ENCODE data around the gene TTC3. TPM values are rescaled to one million over a fixed set of nuclear protein-coding genes. Genes with fewer than 3 reads are reported as not detected.

Gene TTC3
- total RNA-seq, 1 experiment from 2014 or later: 93.4 TPM

DNA sequence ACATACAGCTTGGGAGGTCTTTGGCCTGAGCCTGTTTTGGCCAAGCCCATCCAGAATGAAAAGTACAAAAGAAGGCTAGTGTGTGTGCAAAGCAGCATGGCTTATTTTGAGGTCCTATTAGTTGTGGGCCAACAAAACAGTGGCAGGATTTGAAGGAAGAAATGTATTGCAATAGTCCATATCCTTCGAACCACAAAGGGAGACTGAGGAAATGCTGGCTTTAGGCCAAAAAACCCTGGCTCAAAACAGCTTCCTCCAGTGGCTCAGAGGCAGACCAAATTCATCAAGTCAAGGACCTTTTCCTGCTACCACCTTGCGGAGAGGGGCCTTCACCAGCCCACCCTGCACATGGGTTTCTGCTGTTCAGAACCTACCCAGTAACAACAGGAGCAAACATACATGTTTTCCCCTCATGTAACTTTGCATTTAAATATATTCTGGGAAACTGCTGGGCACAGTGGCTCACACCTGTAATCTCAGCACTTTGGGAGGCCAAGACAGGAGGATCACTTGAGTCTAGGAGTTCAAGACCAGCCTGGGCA lies 150.8 kb downstream of the TTC3 start:
- in situ Hi-C loops (cut with HindIII; ENCODE audit: low pct_unique_long_range_greater_than_20kb, low sequenced_read_pairs): no loop called here
- no peak for DNase-seq (ENCODE audit: low read depth, low spot score)

DNA sequence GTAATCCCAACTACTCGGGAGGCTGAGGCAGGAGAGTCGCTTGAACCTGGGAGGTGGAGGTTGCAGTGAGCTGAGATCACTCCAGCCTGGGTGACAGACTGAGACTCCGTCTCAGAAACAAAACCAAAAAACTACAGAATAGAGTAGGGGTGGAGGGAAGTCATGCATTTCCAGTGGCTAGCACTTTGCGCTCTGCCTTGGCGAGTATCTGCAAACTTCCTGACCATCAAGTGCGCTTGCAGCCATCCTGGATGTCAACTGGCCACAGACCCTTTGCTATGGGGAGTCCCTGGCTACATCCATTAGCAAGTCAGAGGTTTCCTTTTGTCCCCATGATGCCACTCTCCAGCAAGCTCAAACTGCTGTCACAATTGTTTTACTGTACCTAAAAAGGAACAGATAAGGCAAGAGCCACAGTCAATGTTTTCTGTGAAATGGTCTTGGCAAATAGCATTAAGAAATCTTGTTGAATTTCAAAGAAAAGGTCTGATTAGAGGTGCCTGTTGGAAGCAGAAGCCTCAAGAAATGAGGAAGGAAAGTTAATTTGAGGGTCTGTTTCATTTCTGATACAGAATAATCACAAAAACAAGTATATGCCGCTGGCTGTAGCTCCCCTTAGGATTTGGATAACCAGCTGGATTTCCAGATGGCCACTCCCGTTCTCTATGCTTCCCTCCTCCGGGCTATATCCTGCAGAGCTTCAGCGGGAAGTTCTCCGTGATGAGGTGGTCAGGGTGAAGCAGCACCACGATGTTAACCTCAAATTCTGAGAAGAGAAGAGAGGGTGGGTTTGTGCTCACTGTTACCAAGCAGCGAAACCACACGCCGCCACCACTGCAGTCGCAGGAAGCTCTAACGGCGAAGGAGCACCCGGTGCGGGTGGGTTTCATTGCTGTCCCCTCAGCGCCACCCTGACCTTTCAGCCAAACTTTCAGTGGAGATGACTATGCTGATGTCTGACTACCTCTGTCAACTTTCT lies 152.1 kb downstream of the TTC3 start:
- no peak for DNase-seq (ENCODE audit: low read depth, low spot score)
- in situ Hi-C loops (cut with HindIII; ENCODE audit: low pct_unique_long_range_greater_than_20kb, low sequenced_read_pairs): no loop called here

DNA sequence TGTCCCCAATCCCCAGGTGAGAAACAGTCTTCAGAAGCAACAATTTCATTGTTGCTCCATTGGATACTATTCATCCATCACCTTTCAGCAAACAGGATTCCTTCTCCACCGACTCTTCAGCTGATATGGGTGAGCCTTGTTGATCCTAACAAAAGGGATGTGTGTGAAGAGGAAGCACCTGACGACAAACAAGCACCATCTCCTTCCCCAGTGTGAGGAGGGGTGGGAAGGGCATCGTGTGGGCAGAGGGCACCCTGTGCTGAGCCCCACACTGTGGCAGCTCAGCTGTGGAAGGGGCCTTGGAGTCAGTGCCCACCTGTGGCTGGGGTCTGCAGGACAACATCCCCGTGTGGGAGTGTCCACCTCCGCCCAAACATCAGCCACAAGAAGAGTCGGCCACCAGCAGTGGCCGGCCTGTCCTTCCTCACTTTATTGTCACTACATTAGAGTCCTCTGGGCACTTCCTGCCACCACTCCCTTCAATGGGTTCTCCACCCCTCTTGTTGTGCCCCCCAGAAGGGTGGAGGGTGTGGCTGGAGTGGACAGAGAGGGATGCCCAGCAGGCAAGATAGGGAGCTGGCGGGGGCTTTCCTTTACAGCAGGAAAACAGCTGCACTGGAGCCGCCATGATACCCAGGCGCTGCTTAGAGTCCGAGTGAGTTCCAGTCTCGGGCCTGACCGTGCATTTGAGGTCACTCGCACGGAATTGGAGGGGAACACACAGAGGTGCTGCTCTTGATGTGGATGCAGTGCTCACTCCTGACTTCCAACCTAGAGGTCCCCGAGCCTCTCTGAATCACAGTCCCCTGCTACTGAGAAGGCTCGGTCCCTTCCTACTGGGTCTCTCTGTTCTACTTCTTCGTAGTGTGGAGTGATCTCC lies 153.2 kb downstream of the TTC3 start:
- in situ Hi-C loops (cut with HindIII; ENCODE audit: low pct_unique_long_range_greater_than_20kb, low sequenced_read_pairs): no loop called here
- no peak for DNase-seq (ENCODE audit: low read depth, low spot score)

DNA sequence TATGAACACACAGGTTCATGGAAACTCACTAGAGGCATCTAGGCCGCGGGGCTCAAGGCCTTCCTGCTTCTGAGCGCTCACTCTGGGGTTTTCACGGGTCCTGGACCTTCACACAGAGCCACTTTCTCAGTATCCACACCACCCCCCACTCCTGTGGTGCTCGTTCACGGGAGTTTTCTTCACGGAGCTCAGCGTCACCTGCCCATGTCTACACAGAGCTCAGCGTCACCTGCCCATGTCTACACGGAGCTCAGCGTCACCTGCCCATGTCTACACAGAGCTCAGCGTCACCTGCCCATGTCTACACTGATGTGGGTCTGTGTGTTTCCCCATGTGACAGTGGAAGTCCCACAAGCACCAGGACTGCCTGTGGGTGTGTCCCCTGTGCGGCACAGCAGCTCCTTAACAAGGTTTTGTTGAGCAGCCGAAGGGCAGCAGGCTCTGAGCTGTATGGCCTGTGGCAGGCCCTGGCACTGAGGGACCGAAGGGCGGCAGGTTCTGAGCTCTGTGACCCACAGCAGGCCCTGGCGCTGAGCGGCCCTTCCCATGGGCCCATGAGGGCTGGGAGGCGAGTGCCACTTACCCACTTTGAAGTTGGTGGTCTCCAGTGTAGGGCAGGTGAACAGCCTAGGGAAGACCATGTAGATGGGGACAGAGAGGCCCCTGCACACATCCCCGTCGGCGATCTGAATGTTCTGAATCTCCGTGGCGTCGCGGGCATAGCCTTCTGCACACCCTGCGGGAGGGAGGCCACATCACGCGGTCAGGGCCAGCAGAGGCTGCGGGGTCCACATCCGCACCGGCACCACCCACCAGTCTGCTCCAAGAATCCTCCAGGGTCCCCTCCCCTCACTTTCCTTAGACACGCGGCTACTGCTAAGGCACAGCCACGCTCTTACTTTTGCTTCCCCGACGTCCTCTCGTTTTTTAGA lies 154.3 kb downstream of the TTC3 start:
- in situ Hi-C loops (cut with HindIII; ENCODE audit: low pct_unique_long_range_greater_than_20kb, low sequenced_read_pairs): no loop called here
- DNase-seq (ENCODE audit: low read depth, low spot score): no peak

DNA sequence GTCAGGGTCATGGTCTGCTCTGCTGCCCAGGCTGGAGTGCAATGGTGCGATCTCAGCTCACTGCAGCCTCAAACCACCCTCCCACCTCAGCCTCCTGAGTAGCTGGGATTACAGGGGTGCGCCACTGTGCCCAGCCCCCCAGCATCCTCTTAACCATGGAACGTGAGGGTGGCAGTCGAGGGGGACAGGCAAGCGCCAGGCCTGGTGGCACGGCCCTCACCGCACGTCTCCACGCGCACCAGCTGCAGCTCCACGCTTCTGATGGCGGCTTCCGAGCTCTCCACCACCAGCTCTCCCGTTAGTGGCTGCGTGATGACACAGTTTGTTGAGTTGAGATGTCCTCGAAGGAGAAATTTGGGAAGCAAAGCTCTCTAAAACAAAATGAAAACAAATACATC lies 154.9 kb downstream of the TTC3 start:
- no peak for DNase-seq (ENCODE audit: low read depth, low spot score)
- in situ Hi-C loops (cut with HindIII; ENCODE audit: low pct_unique_long_range_greater_than_20kb, low sequenced_read_pairs): no loop called here

DNA sequence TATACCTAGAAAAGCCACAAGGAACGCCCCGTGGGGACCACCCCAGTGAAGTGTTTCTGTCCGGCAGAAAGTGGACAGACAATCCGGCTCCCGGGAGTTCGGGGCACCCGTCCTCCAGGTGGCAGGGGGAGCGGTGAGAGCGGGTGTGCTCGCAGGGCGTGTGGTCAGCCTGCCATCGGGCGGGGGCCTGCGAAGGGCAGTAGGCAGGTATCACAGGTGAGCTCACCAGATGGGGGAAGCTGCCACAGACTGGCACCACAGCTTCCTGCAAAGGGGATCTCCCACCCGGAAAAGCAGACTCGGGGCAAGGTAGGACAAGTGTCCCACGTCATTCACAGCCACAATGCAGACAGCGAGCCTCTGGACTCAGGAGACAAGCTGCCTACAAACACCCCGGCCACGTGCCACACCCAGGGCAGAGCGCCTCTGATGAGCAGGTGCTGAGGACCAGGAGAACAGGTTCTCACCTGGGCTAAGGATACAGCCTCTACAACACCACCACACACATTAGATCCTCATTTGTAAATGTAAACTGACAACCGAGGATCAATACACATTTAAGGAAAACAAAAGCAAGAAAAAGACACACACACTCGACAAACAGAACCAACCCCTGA lies 157.7 kb downstream of the TTC3 start:
- DNase-seq (ENCODE audit: low read depth, low spot score): no peak

DNA sequence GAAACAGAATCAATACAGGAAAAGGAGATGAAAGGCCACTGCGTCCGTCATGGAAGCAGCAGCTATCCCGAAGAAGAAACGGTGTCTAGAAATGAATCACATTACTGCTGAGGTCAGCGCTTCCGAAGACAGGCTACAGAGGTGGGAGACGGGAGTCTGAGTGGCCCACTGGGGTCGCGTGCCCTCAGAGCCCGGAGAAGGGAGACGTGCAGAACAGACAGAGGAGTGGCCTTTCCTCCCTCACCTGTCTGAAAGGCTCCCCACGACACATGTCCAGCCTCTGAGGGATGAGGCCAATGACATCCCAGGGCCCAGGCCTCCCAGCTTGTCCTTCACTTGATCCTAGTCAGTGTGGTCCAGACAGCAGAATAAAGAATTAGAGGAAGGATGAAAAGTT lies 158.2 kb downstream of the TTC3 start:
- in situ Hi-C loops (cut with HindIII; ENCODE audit: low pct_unique_long_range_greater_than_20kb, low sequenced_read_pairs): no loop called here

More for the DNA sequence above, 157.7 kb downstream of the TTC3 start:
- in situ Hi-C loops (cut with HindIII; ENCODE audit: low pct_unique_long_range_greater_than_20kb, low sequenced_read_pairs): no loop called here

DNA sequence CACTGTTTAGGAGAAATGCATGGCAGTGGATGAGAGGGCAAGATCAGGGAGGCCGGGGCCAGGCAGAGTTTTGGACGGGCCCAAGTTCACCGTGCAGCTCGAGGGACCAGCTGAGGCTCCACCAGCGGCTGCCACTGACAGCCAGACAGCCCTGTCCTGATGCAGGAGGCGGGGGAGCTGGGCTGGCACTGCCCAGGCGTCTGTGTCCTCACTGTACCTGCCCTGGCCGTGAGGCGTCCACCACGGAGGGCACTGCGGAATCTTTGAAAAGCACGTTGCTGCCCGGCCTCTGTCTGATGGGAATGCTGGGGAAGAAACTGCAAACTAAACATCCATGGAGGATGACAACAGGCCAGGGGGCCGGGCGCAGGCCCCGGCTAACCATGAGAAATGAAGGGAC lies 158.6 kb downstream of the TTC3 start:
- no peak for DNase-seq (ENCODE audit: low read depth, low spot score)
- in situ Hi-C loops (cut with HindIII; ENCODE audit: low pct_unique_long_range_greater_than_20kb, low sequenced_read_pairs): no loop called here

More for the DNA sequence above, 158.2 kb downstream of the TTC3 start:
- DNase-seq (ENCODE audit: low read depth, low spot score): no peak

DNA sequence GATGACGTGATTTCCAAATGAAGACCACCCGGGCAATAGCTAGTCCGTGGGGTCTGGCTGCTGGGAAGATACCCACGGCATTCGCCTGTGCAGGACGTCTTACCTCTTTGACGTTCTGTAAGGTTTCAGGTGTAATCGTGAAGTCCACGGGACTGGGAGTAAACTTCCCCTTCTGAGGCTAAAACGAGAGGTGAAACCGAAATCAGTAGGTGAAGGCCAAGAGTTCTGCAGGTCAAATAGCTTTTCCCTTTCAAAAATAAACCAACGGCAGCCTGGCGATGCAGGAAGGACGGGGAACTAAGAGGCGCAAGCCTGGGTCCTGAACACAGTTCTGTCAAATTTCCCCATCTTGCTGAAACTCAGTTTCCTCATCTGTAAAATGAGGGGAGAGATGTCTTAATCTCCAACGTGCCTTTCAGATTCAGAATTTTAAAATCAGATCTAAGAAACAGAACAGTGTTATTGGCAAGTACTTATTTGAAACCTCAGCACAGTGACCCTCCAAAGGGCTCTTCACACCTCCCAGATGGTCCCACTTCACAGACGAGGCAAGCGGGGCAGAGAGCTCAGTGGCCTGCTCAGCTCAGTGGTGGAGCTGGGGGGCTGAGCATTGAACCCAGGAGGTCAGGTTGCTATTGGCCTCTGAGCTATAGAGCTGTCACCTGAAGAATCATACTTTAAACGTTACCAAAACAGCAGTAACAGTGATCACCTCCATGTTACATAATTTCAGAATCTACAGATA lies 159.4 kb downstream of the TTC3 start:
- DNase-seq (ENCODE audit: low read depth, low spot score): no peak
- in situ Hi-C loops (cut with HindIII; ENCODE audit: low pct_unique_long_range_greater_than_20kb, low sequenced_read_pairs): no loop called here

DNA sequence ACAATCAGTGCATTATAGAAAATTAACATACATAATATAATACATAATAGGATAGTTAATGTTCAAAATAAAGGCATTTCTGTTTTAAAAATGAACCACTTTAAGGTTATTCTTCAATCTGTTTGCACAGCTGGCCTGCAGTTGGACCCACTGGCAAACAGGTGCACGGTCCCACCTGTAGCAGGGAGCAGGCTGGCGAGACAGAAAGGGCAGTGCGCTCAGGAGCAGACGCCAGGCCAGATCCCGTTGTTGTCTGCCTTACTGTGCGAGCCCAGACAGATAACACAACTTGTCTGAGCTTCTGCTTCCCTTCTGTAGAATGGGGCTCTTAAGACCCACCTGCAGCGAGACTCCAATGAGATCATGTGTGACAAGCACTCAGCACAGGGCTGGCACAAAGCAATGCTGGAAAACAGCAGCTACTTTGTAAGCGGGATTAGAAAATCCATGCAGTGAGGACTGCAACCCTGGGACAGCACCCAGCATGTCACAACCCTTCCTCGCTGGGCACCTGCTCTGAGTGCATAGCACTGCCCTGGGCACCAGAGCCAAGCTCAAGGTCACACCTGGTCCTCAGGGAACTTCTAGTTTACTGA lies 160.6 kb downstream of the TTC3 start:
- in situ Hi-C loops (cut with HindIII; ENCODE audit: low pct_unique_long_range_greater_than_20kb, low sequenced_read_pairs): no loop called here
- no peak for DNase-seq (ENCODE audit: low read depth, low spot score)

DNA sequence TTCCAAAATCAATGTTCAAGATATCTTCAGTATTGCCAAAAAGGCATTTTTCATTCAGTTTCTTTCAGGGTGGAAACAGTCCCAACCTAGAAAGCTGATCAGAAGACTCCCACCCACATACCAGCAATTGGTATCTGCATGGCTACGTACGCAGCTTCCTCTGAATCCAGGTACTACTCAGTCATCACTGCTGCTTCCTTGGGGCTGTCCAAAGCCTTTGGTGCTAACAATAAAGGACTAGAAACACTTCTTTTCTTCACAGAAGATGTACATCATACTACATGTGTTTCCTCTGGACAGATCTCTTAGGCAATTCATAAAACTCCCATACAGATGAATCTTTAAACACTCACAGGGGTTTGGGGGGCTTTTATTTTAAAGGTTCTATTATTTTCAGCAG lies 164.3 kb downstream of the TTC3 start:
- in situ Hi-C loops (cut with HindIII; ENCODE audit: low pct_unique_long_range_greater_than_20kb, low sequenced_read_pairs): no loop called here
- peak; percentile 68 for DNase-seq (ENCODE audit: low read depth, low spot score)

DNA sequence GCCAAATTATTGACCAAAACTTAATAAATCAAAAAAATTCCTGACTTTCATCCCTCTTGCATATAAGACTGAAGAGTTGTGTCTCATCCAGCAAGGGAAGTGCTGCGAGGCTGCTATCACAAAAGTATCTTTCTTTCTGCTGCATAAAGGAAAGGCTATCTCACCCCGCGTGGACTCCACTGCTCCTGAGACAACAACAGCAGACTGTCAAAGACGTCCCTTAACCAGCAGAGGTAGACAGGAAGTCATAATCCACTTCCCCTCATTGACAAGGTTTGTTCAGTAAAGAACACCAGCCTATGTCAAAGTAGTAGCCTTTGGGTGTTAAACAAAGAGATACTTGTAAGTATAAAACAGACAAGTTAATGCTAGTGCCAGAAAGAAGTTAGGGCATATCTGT lies 164.7 kb downstream of the TTC3 start:
- in situ Hi-C loops (cut with HindIII; ENCODE audit: low pct_unique_long_range_greater_than_20kb, low sequenced_read_pairs): no loop called here
- DNase-seq (ENCODE audit: low read depth, low spot score): peak; percentile 99

DNA sequence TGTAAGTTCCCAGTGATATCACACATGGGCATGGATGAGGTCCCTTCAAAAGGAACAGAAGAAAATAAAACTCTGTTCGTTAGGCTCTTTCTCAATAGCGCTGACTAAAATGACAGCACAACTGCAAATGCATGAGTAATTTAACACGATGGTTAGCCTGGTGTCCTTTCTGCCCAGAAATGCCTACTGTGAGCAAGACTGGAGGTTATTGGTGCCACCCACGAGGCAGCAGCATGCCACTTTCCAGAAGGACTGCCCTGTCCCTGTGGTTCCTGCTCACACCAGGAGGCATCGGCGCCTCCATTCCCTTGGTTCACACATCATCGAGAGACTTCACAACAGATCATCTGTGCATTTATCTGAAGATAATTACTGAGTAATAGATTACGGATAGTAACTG lies 167.9 kb downstream of the TTC3 start:
- in situ Hi-C loops (cut with HindIII; ENCODE audit: low pct_unique_long_range_greater_than_20kb, low sequenced_read_pairs): no loop called here
- DNase-seq (ENCODE audit: low read depth, low spot score): no peak

DNA sequence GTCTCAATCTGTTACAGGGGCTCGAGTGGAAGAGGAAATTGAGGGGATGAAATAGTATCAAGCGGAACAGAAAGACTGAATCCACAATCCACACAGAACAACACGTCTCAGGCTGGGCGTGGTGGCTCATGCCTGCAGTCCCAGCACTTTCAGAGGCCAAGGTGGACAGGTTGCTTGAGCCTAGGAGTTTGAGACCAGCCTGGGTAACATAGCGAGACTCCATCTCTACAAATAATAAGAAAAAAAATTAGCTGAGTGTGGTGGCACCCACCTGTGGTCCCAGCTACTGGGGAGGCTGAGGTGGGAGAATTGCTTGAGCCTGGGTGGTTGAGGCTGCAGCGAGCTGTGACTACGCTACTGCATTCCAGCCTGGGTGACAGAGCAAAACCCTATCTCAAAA lies 168.4 kb downstream of the TTC3 start:
- in situ Hi-C loops (cut with HindIII; ENCODE audit: low pct_unique_long_range_greater_than_20kb, low sequenced_read_pairs): no loop called here
- DNase-seq (ENCODE audit: low read depth, low spot score): no peak

DNA sequence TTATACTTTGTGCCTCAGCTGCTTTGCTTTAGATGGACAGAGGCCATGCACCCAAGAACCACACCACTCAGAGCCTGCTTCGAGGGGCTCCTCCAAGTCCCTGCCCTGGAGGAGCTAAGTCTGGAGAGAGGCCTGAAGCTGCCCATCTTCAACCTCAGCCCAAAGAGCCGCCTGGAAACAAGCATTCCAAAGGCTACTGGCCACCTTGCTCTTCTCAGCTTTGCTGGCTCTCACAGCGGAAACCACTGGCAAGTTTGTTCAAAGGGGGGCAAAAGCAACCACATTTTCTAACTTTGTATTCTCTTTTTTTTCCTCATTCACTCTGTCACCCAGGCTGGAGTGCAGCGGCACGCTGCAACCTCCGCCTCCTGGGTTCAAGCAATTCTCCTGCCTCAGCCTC lies 170.9 kb downstream of the TTC3 start:
- DNase-seq (ENCODE audit: low read depth, low spot score): no peak
- in situ Hi-C loops (cut with HindIII; ENCODE audit: low pct_unique_long_range_greater_than_20kb, low sequenced_read_pairs): no loop called here

DNA sequence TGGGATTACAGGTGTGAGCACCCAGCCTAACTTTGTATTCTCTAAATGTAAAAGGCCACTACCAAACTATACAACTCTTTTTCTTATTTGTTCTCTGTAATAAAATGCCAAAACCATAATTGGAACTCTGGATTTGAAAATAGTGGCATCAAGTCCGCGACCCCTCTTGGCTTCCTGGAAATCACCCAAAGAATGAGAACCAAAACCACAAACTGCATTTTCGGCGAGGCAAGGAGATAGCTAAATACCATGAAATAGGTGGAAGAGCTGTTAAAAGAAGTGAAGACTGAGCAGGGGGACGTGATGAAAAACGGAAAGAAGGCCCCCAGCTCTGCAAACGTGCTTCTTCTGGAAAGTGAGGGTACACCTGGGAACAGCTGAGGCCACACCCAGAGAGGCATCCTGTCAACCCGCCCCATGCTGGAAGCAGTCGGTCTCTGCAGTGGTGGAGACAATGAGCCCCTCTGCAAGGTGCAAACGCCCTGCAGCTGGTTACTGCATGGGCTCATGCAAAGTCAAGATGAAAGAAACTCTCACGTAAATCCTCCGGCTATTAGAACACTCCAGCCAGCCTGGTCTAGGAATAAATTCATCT lies 171.5 kb downstream of the TTC3 start:
- DNase-seq (ENCODE audit: low read depth, low spot score): no peak

More for the DNA sequence above, 171.5 kb downstream of the TTC3 start:
- in situ Hi-C loops (cut with HindIII; ENCODE audit: low pct_unique_long_range_greater_than_20kb, low sequenced_read_pairs): no loop called here
